CD4-positive, alpha-beta T cell treated with Interleukin-21 for 1 hour (primary cell): ENCODE data around the gene FUT4.
"Not testable (repeated sequence)": the region's sequence is repeated elsewhere in the genome, so short reads cannot be mapped to it uniquely, and the experiment has no call there.

Source experiments
- DNase-seq: peaks from one replicate; pipeline ENCODE4 v3.0.0-alpha.2; 2020

The FUT4 gene

DNA sequence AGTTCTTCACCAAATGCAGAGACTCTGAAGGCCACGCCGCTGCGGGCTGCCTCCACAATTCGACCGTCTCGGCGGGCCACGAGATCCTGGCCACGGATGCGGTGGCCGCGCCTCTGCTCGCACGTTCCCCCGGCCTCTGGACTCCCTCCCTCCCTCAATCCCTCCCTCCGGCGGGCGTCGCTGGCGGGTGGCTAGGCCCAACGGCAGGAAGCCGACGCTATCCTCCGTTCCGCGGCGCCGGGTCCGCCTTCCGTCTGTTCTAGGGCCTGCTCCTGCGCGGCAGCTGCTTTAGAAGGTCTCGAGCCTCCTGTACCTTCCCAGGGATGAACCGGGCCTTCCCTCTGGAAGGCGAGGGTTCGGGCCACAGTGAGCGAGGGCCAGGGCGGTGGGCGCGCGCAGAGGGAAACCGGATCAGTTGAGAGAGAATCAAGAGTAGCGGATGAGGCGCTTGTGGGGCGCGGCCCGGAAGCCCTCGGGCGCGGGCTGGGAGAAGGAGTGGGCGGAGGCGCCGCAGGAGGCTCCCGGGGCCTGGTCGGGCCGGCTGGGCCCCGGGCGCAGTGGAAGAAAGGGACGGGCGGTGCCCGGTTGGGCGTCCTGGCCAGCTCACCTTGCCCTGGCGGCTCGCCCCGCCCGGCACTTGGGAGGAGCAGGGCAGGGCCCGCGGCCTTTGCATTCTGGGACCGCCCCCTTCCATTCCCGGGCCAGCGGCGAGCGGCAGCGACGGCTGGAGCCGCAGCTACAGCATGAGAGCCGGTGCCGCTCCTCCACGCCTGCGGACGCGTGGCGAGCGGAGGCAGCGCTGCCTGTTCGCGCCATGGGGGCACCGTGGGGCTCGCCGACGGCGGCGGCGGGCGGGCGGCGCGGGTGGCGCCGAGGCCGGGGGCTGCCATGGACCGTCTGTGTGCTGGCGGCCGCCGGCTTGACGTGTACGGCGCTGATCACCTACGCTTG, at the start of gene FUT4:
FUT4 (plus strand) TSS at position 227 of the 951 bp plus-strand sequence; CDS start at position 440, 213 bp downstream.
- DNase-seq = peak; percentile 66

GRCh38 chr11:94494126-94494680, 49.5 kb upstream of the FUT4 start:
- DNase-seq = no peak

GRCh38 chr11:94500181-94500580, 43.5 kb upstream of the FUT4 start:
- no peak for DNase-seq

GRCh38 chr11:94501522-94501921, 42.2 kb upstream of the FUT4 start:
- DNase-seq = no peak

DNA sequence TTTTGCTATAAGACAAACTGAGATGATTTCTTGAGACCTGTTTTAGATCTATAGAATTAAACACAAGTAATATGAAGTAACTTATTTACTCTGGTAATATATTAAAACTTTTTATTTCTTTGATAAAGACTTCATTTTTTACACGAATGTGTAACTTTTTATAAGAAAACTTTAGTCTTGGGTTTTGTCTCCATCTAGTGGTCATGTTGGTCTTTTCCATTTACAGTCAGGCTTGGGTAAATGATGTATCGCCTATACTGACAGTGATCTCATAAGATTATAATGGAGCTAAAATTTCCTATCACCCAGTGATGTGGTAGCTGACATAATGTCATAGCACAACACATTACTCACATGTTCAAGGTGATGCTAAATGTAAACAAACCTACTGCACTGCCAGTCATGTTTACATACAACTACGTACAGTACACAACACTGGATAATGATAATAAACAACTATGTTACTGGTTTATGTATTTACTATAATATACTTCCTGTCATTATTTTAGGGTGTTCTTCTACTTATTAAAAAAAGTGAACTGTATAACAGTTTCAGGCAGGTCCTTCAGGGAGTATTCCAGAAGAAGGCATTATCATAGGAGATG, 38.9 kb upstream of the FUT4 start:
- peak; percentile 65 for DNase-seq

GRCh38 chr11:94506513-94506912, 37.2 kb upstream of the FUT4 start:
- not testable (repeated sequence) for DNase-seq

DNA sequence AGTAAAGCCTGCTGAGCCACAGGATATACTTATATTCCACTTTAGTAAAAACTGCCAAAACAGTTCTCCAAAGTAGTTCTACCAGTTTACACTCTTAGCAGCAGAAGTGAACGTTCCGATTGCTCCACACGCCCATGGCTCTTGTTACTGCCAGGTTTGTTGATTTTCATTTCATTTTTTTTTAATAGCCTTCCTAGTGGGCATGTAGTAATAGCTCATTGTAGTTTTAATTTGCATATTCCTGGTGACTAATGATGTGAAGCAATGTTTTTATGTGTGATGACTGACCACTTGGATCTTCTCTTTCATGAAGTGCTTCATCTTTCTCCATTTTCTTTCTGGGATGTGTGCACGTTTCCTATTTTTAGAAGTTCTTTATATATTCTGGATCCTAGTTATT, 36.2 kb upstream of the FUT4 start:
- DNase-seq = no peak

- peak; percentile 61 for DNase-seq
Observed at GRCh38 chr11:94511932-94512781, 31.6 kb upstream of the FUT4 start, which contains the start of gene C11orf97. TSS of gene C11orf97 (plus strand) at chr11:94512461. CDS start at chr11:94512529, 68 bp downstream.

GRCh38 chr11:94513091-94513490, 30.6 kb upstream of the FUT4 start:
- DNase-seq = no peak

GRCh38 chr11:94515398-94515797, 28.3 kb upstream of the FUT4 start:
- no peak for DNase-seq

- DNase-seq = no peak
Observed at GRCh38 chr11:94516725-94517124, 27.0 kb upstream of the FUT4 start.

GRCh38 chr11:94518300-94518699, 25.4 kb upstream of the FUT4 start:
- no peak for DNase-seq

- DNase-seq = peak; percentile 47
Observed at GRCh38 chr11:94519478-94520084, 24.1 kb upstream of the FUT4 start.

DNA sequence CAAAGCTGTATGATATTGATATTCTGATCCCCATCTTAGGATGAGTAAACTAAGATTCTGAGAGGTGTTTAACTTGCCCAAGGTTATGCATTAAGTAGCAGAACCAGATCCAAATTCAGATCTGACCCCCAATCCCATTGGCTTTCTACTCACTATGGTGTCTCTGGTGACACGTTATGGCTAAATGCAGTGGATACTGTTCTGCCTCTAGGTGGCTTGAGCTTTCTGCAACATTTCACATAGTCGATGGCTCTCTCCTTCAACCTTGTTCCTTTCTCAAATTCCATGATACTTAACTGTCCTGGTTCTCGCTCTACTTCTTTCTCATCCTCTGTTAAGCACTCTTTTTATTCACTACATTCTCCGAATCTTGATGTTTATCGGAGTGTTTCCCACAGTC, 22.0 kb upstream of the FUT4 start:
- DNase-seq = no peak

- no peak for DNase-seq
Observed at GRCh38 chr11:94524341-94524740, 19.4 kb upstream of the FUT4 start.

- no peak for DNase-seq
Observed at GRCh38 chr11:94525546-94526324, 18.0 kb upstream of the FUT4 start.

DNA sequence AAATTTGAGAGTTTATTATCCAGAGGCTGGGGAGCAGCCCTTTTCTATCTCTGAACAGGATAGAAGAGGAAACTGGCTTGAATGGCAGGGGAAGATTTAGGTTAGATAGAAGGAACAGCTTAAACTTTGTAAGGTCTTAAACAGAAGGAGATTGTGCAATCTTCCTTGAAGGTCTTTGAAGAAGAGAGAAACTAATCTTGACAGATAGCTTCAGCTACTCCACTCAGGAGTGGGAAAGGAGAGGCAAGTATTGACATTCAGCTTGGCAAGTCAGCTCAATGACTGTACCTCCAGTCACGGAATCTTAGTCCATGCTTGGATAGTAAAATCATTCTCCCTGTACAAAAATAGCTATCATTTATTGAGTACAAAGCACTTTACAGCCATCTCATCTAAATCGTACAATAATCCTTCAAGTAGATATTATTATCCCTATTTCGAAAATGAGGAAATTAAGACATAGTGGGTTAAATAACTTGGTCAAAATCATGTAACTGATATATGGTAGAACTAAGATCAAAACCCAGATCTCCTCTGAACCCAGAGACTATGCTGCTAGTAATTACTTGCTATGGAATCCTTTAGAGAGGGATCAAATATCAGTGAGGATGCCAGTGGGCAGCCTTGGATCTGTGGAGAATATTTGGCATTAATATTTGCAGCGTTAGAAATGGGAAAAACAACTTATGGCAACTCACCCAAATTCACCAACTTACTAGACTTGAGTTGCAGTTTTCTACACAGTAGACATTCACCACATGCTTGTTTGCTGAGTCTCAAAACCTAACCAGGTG, 16.9 kb upstream of the FUT4 start:
- DNase-seq = no peak

DNA sequence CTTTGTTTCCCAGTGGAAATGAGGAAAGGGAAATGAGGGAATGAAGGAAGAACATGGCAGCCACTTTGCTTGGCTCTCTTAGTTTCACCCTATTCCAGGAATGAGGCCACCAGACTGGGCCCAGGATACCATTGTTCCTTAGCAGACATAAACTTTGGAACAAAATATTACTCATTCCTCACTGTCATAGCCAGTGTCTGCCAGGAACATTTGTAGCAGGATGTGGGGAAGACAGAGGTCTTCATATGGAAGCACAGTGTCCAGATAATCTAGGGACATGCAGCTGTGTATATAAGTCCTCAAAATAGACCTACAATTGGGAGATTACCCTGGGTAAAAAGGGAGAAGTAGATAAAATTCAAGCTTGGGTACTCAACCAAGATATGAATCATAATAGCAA, 15.2 kb upstream of the FUT4 start:
- DNase-seq = no peak

DNA sequence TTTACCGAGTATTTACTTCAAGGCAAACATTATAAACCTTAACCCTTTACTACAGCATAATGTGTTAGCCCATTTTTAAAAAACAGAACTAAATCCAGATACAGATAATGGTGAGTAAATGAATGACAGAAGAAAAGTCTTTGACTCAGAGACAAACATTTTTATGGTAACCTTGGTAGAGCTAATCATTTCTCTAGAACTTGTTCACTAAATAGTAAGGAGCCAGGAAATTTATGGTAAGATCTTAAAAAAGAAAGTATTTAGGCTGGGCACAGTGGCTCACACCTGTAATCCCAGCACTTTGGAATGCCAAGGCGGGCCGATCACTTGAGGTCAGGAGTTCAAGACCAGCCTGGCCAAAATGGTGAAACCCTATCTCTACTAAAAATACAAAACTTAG, 11.5 kb upstream of the FUT4 start:
- DNase-seq = no peak

- DNase-seq = no peak
Observed at GRCh38 chr11:94533206-94533605, 10.5 kb upstream of the FUT4 start.
